ENCODE measurements around the gene SPEN.

GRCh38 chr1:15954316-15954715, 106.8 kb downstream of the SPEN start:
- TF ChIP-seq CTCF (IDR thresholded peaks at IDR 0.05) (no peak), POLR2A (IDR thresholded peaks at IDR 0.05) (no peak)
